Left lung (tissue), 10 donors: ENCODE results near the gene DYNC1H1. TPM values are rescaled to one million over a fixed set of nuclear protein-coding genes. Genes with fewer than 3 reads are reported as not detected.

Source experiments
- ATAC-seq: fragments of 200-7000 bp; cut with Tn5 transposase; one replicate; pipeline ENCODE4 v1.9.1; 2020; ENCODE audit warnings: moderate library complexity
- DNase-seq, 4 donors: peaks; one replicate each; pipeline ENCODE4 v3.0.0-alpha.2; 2013 to 2020
- H3K27ac ChIP-seq, 2 donors: fragments of 200-600 bp; sonication (generic) in 1 of 2; one replicate each; pipeline versions ENCODE4 v1.5.0 to v1.8.0; 2020 to 2021
- H3K27me3 ChIP-seq, 2 donors: fragments of 200-600 bp; sonication (generic) in 1 of 2; one replicate each; pipeline versions ENCODE4 v1.5.0 to v1.8.0; 2020 to 2021
- H3K36me3 ChIP-seq, 2 donors: fragments of 200-600 bp; sonication (generic) in 1 of 2; one replicate each; pipeline versions ENCODE4 v1.5.0 to v1.8.0; 2020 to 2021
- H3K4me1 ChIP-seq, 2 donors: fragments of 200-600 bp; one replicate each; pipeline ENCODE4 v1.8.0; 2021
- H3K4me3 ChIP-seq, 2 donors: fragments of 200-600 bp; sonication (generic) in 1 of 2; one replicate each; pipeline versions ENCODE4 v1.5.0 to v1.8.0; 2020 to 2021; ENCODE audit warnings: mild to moderate bottlenecking in 1 of 2
- H3K9me3 ChIP-seq, 2 donors: fragments of 200-600 bp; sonication (generic) in 1 of 2; one replicate each; pipeline versions ENCODE4 v1.5.0 to v1.8.0; 2020 to 2021
- CTCF ChIP-seq, 2 donors: fragments of 200-600 bp; sonication (generic) in 1 of 2; IDR thresholded peaks; one replicate each; pipeline versions ENCODE4 v1.5.0 to v1.8.0; 2021; ENCODE audit warnings: antibody characterized with exemption in 2 of 2
- intact Hi-C, 2 donors: fragments of 100-400 bp; cut with DNase I; formaldehyde crosslinking; loops; one replicate each; pipeline versions ENCODE4 v1.11.2 to v1.14.2; 2022
- polyA plus RNA-seq, 6 donors: library from polyadenylated mRNA; unstranded; fragments of 120-200 nt; gene quantifications; one replicate each; pipeline ENCODE4 v1.2.1, GENCODE V29; 2013; ENCODE audit not compliant: insufficient read length in 6 of 6
- total RNA-seq, 2 donors: library from RNA; stranded (reverse); fragmentation: NEBNext Ultra II Directional; extraction: Animal tissue kit (Norgen Biotek cat#: 25700); gene quantifications; one replicate each; pipeline ENCODE4 v1.2.1, GENCODE V29; 2021
- donor health status: DM: no; HTN: yes; CAD: no.
- donor health status: DM: no; HTN: no; CAD: no.

The DYNC1H1 gene
- total and polyA plus RNA-seq, 8 donors, result 305 to 514 (median 345) TPM

GRCh38 chr14:101917413-101918017 is 46.9 kb upstream of the DYNC1H1 start:
- intact Hi-C loops, result no loop called here
- Histone ChIP-seq H3K9me3 (no peaks in the 10 kb centered on the region), H3K36me3 (peaks cover 0 to 84% of the 10 kb centered on the region in 2 donors), H3K4me1 (no peaks in the 10 kb centered on the region), H3K27ac (no peak overlapping the region), H3K4me3 (no peak overlapping the region), H3K27me3 (no peaks in the 10 kb centered on the region)
- DNase-seq, result no peak
- no peak for ATAC-seq
- no peak for TF ChIP-seq CTCF (IDR thresholded peaks at IDR 0.05)

GRCh38 chr14:101918065-101918989 is 46.0 kb upstream of the DYNC1H1 start:
- ATAC-seq (no peak), DNase-seq (no peak)
- H3K4me1 ChIP-seq, result no peaks in the 10 kb centered on the region
- no peaks in the 10 kb centered on the region for H3K9me3 ChIP-seq
- no peaks in the 10 kb centered on the region for H3K27me3 ChIP-seq
- no peak overlapping the region for H3K4me3 ChIP-seq
- no peak for TF ChIP-seq CTCF (IDR thresholded peaks at IDR 0.05)
- H3K27ac ChIP-seq, result no peak overlapping the region
- intact Hi-C loops, result no loop called here
- peaks cover 0 to 84% of the 10 kb centered on the region in 2 donors for H3K36me3 ChIP-seq

GRCh38 chr14:101920271-101920670 is 44.1 kb upstream of the DYNC1H1 start:
- no peaks in the 10 kb centered on the region for H3K4me1 ChIP-seq
- H3K9me3 ChIP-seq, result no peaks in the 10 kb centered on the region
- H3K27me3 ChIP-seq, result no peaks in the 10 kb centered on the region
- ATAC-seq (no peak), DNase-seq (no peak)
- no peak overlapping the region for H3K27ac ChIP-seq
- no peak for TF ChIP-seq CTCF (IDR thresholded peaks at IDR 0.05)
- H3K4me3 ChIP-seq, result no peak overlapping the region
- intact Hi-C loops, result no loop called here
- H3K36me3 ChIP-seq, result peaks cover 0 to 77% of the 10 kb centered on the region in 2 donors

GRCh38 chr14:101922866-101923265 is 41.5 kb upstream of the DYNC1H1 start:
- no peak overlapping the region for H3K4me3 ChIP-seq
- H3K27ac ChIP-seq, result no peak overlapping the region
- no peak for TF ChIP-seq CTCF (IDR thresholded peaks at IDR 0.05)
- H3K36me3 ChIP-seq, result peaks cover 0 to 72% of the 10 kb centered on the region in 2 donors
- H3K27me3 ChIP-seq, result no peaks in the 10 kb centered on the region
- no peaks in the 10 kb centered on the region for H3K4me1 ChIP-seq
- ATAC-seq (no peak), DNase-seq (no peak)
- intact Hi-C loops, result no loop called here
- no peaks in the 10 kb centered on the region for H3K9me3 ChIP-seq

- no peaks in the 10 kb centered on the region for H3K9me3 ChIP-seq
- DNase-seq, result no peak
- peaks cover 0 to 76% of the 10 kb centered on the region in 2 donors for H3K36me3 ChIP-seq
- intact Hi-C loops, result no loop called here
- TF ChIP-seq CTCF (IDR thresholded peaks at IDR 0.05), result no peak
- no peaks in the 10 kb centered on the region for H3K27me3 ChIP-seq
- no peak for ATAC-seq
- no peak overlapping the region for H3K4me3 ChIP-seq
- H3K27ac ChIP-seq, result no peak overlapping the region
- H3K4me1 ChIP-seq, result peaks cover 3 to 5% of the 10 kb centered on the region in 2 donors
Observed at GRCh38 chr14:101925152-101925551, 39.2 kb upstream of the DYNC1H1 start.
